Fibroblast of lung (primary cell): ENCODE data around the gene PTPRZ1. TPM values are rescaled to one million over a fixed set of nuclear protein-coding genes. Genes with fewer than 3 reads are reported as not detected.

ENCODE experiments used
- DNase-seq, 2 donors: peaks; one replicate each; pipeline versions ENCODE4 v3.0.0 to v3.0.0-alpha.2; 2010; ENCODE audit warnings: low read depth in 2 of 2
- H2AFZ ChIP-seq: 2 replicates; pipeline ENCODE4 v1.5.1; 2012; ENCODE audit warnings: low read length, control low read depth, inconsistent platforms
- H3K27ac ChIP-seq: 2 replicates; pipeline ENCODE4 v1.5.1; 2011; ENCODE audit warnings: low read length, control low read depth; ENCODE audit not compliant: insufficient read depth
- H3K27me3 ChIP-seq: 2 replicates; pipeline ENCODE4 v1.5.1; 2011; ENCODE audit warnings: mild to moderate bottlenecking, low read length; ENCODE audit not compliant: control insufficient read depth, insufficient read depth
- H3K36me3 ChIP-seq: 2 replicates; pipeline ENCODE4 v1.5.1; 2011; ENCODE audit warnings: low read length; ENCODE audit not compliant: control insufficient read depth, insufficient read depth
- H3K4me1 ChIP-seq: 2 replicates; pipeline ENCODE4 v1.5.1; 2011; ENCODE audit warnings: low read length; ENCODE audit not compliant: control insufficient read depth, insufficient read depth; ENCODE audit errors: extremely low read depth
- H3K4me2 ChIP-seq: 2 replicates; pipeline ENCODE4 v1.5.1; 2011; ENCODE audit warnings: low read length, control low read depth; ENCODE audit not compliant: insufficient read depth; ENCODE audit errors: extremely low read depth
- H3K4me3 ChIP-seq, 4 experiments: fragments of 200-600 bp in 1 of 4; sonication (generic) in 1 of 4; replicated peaks in 1 of 4; 2 replicates each; pipeline ENCODE4 v1.5.1; 2011 to 2016; ENCODE audit warnings: low read length in 4 of 4, low read depth in 3 of 4, mild to moderate bottlenecking in 3 of 4, control low read depth in 2 of 4, inconsistent platforms in 1 of 4, mixed read lengths in 1 of 4; ENCODE audit not compliant: insufficient read depth in 1 of 4; ENCODE audit errors: control extremely low read depth in 1 of 4
- H3K79me2 ChIP-seq: 2 replicates; pipeline ENCODE4 v1.5.1; 2012; ENCODE audit warnings: mild to moderate bottlenecking, low read length, inconsistent platforms; ENCODE audit not compliant: control insufficient read depth, insufficient read depth
- H3K9ac ChIP-seq: 2 replicates; pipeline ENCODE4 v1.5.1; 2011; ENCODE audit warnings: mild to moderate bottlenecking, low read length, control low read depth; ENCODE audit not compliant: insufficient read depth
- H3K9me3 ChIP-seq: 2 replicates; pipeline ENCODE4 v1.5.1; 2012; ENCODE audit warnings: low read depth, low read length; ENCODE audit not compliant: control insufficient read depth, insufficient read depth
- H4K20me1 ChIP-seq: 2 replicates; pipeline ENCODE4 v1.5.1; 2011; ENCODE audit warnings: low read length; ENCODE audit not compliant: control insufficient read depth, insufficient read depth; ENCODE audit errors: extremely low read depth
- CTCF ChIP-seq, 2 donors: IDR thresholded peaks in 1 of 2; conservative IDR thresholded peaks in 1 of 2; 1 replicate in 1 of 2; 2 replicates in 1 of 2; pipeline ENCODE4 v1.5.1; 2011 to 2012; ENCODE audit warnings: low read length in 2 of 2, control low read depth in 1 of 2, inconsistent platforms in 1 of 2, low read depth in 1 of 2, mild to moderate bottlenecking in 1 of 2
- EZH2 ChIP-seq: IDR thresholded peaks from 2 replicates; pipeline ENCODE4 v1.5.1; 2012; ENCODE audit warnings: low read length, control low read depth, mild to moderate bottlenecking; ENCODE audit errors: missing control alignments
- polyA plus RNA-seq, 2 donors: library from polyadenylated mRNA; depleted of rRNA in 1 of 2; stranded (reverse) in 1 of 2; unstranded in 1 of 2; fragments of >200 nt; gene quantifications; 2 replicates each; pipeline ENCODE4 v1.2.1, GENCODE V29; 2011 to 2012; ENCODE audit warnings: missing spikeins in 1 of 2
- total RNA-seq: library from RNA; depleted of rRNA; stranded (reverse); fragments of >200 nt; gene quantifications from 2 replicates; pipeline ENCODE4 v1.2.1, GENCODE V29; 2014

The PTPRZ1 gene
- total and polyA plus RNA-seq, 2 donors (not counting 1 experiment from before 2014, with no cell fraction given): 0.09 TPM; not detected in 1

GRCh38 chr7:122094549-122094948 lies 221.6 kb downstream of the PTPRZ1 start:
- H3K27ac ChIP-seq: no peak overlapping the region
- H3K9me3 ChIP-seq: no peaks in the 10 kb centered on the region

GRCh38 chr7:122095642-122096041 lies 222.7 kb downstream of the PTPRZ1 start:
- H3K27me3 ChIP-seq: no peaks in the 10 kb centered on the region
- H3K79me2 ChIP-seq: no peaks in the 10 kb centered on the region
- no peak overlapping the region for H3K9ac ChIP-seq
- H3K4me3 ChIP-seq: no peak overlapping the region
- TF ChIP-seq CTCF (conservative IDR thresholded peaks at IDR 0.05 in 1 of 2, IDR thresholded peaks at IDR 0.05 in 1 of 2; ENCODE audit: low read depth in 1 of 2, low read length in 2 of 2) (no peak), EZH2 (no peak)
- H3K9me3 ChIP-seq: no peaks in the 10 kb centered on the region
- H4K20me1 ChIP-seq: no peaks in the 10 kb centered on the region
- H3K4me2 ChIP-seq: no peak overlapping the region
- H2AFZ ChIP-seq: no peak overlapping the region
- H3K36me3 ChIP-seq: no peaks in the 10 kb centered on the region
- no peak for DNase-seq
- H3K27ac ChIP-seq: no peak overlapping the region
- H3K4me1 ChIP-seq: no peaks in the 10 kb centered on the region

More at GRCh38 chr7:122094549-122094948, 221.6 kb downstream of the PTPRZ1 start:
- Histone ChIP-seq H3K4me3 (no peak overlapping the region), H3K36me3 (no peaks in the 10 kb centered on the region), H2AFZ (no peak overlapping the region), H3K4me2 (no peak overlapping the region), H4K20me1 (no peaks in the 10 kb centered on the region), H3K4me1 (no peaks in the 10 kb centered on the region), H3K27me3 (no peaks in the 10 kb centered on the region), H3K79me2 (no peaks in the 10 kb centered on the region), H3K9ac (no peak overlapping the region)
- DNase-seq: no peak
- TF ChIP-seq CTCF (conservative IDR thresholded peaks at IDR 0.05 in 1 of 2, IDR thresholded peaks at IDR 0.05 in 1 of 2; ENCODE audit: low read depth in 1 of 2, low read length in 2 of 2) (no peak), EZH2 (no peak)

DNA sequence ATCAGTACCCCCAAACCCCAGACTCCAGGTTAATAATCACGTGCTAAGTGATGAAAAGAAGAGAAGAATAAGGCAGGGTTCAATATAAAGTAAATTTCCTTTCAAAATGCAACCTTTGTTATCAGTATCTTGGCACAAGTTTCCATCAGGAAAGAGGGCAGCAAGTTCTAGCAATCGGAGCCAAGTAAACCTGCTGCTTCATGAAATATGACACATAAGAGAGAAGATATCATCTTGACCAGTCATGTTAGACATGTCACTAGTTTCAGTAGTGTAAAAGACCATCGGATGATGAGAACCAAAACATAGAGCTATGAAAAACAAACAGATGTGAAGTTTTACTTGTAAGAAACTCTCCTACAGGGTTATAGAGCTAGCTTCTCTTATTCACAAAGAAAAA lies 227.1 kb downstream of the PTPRZ1 start:
- Histone ChIP-seq H3K27ac (no peak overlapping the region), H3K4me2 (no peak overlapping the region), H3K79me2 (no peaks in the 10 kb centered on the region), H3K27me3 (no peaks in the 10 kb centered on the region), H4K20me1 (no peaks in the 10 kb centered on the region), H3K9ac (no peak overlapping the region), H3K4me1 (no peaks in the 10 kb centered on the region), H2AFZ (no peak overlapping the region), H3K4me3 (no peak overlapping the region), H3K9me3 (no peaks in the 10 kb centered on the region), H3K36me3 (no peaks in the 10 kb centered on the region)
- TF ChIP-seq EZH2 (no peak), CTCF (conservative IDR thresholded peaks at IDR 0.05 in 1 of 2, IDR thresholded peaks at IDR 0.05 in 1 of 2; ENCODE audit: low read depth in 1 of 2, low read length in 2 of 2) (no peak)
- DNase-seq: no peak
